Measurements from ENCODE around the gene GULP1. TPM values are rescaled to one million over a fixed set of nuclear protein-coding genes. Genes with fewer than 3 reads are reported as not detected.

Gene GULP1
- total and polyA plus RNA-seq, 2 experiments from 2014 or later, result 28.3 to 41.2 TPM

DNA sequence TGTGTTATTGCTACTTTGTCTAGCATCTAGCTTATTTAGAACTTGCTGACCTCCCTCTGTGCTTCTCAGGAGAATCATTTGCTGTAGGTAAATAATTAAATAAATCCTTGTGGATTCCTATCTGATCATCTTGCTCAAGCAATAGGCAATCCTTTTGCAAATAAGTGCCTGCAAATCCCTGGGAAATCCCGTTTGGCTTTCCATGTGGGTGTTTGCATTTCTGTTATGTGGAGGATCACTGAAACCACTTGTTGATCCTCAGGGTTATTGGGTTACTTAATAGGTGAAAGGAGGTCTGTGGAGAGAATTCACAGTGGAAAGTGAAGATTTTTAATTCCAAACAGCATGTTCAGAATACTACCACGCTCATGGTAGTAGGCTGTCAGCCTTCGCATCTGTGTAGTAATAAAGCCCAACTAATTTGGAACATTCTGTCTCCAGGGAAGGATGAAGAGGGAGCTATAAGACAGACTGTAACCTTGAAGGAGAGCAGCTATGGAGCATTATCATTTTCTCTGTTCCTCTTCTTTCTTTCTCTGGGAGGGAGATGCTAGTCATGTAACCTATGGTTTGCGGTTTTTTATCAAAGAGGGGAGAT lies 72.5 kb downstream of the GULP1 start:
- Histone ChIP-seq H3K36me3 (no peaks in the 10 kb centered on the region), H3K4me1 (ENCODE audit: low read depth) (peaks cover 2% of the 10 kb centered on the region), H3K9me3 (ENCODE audit: low read depth) (no peaks in the 10 kb centered on the region), H3K27me3 (no peaks in the 10 kb centered on the region), H3K4me3 (no peak overlapping the region), H3K27ac (no peak overlapping the region)
- DNase-seq (ENCODE audit: low read depth in 1 of 2, low spot score in 1 of 2), result no peak
- TF ChIP-seq CTCF (IDR thresholded peaks at IDR 0.05; ENCODE audit: low read depth, low read length), result no peak

GRCh38 chr2:188365058-188365641 lies 73.5 kb downstream of the GULP1 start:
- Histone ChIP-seq H3K36me3 (no peaks in the 10 kb centered on the region), H3K27ac (no peak overlapping the region), H3K27me3 (no peaks in the 10 kb centered on the region), H3K4me1 (ENCODE audit: low read depth) (peaks cover under 1% of the 10 kb centered on the region), H3K9me3 (ENCODE audit: low read depth) (no peaks in the 10 kb centered on the region), H3K4me3 (no peak overlapping the region)
- no peak for TF ChIP-seq CTCF (IDR thresholded peaks at IDR 0.05; ENCODE audit: low read depth, low read length)
- DNase-seq (ENCODE audit: low read depth in 1 of 2, low spot score in 1 of 2), result no peak

GRCh38 chr2:188367164-188367563 lies 75.5 kb downstream of the GULP1 start:
- H3K27me3 ChIP-seq, result no peaks in the 10 kb centered on the region
- no peak overlapping the region for H3K27ac ChIP-seq
- H3K36me3 ChIP-seq, result no peaks in the 10 kb centered on the region
- TF ChIP-seq CTCF (IDR thresholded peaks at IDR 0.05; ENCODE audit: low read depth, low read length), result no peak
- no peak overlapping the region for H3K4me3 ChIP-seq
- no peaks in the 10 kb centered on the region for H3K4me1 ChIP-seq (ENCODE audit: low read depth)
- H3K9me3 ChIP-seq (ENCODE audit: low read depth), result no peaks in the 10 kb centered on the region
- DNase-seq (ENCODE audit: low read depth in 1 of 2, low spot score in 1 of 2), result no peak

DNA sequence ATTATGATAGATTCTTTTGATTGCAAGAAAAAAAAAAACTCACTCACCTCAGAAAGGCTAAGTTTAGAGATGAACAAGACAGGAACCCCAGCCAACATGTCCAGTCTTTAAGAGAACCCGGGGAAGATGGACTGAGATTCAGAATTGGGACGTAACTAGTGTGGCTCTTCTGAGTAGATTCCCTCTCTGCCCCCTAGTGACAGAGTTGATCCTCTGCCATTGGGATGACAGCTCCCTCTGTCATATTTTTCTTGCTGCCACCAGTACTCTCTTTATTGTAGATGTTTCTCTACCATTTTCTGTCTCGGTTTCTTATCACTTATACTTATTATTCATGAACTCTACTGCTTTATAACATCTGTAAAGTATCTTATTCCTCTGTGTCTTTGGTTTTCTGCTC lies 77.7 kb downstream of the GULP1 start:
- peak; percentile 82 for TF ChIP-seq CTCF (IDR thresholded peaks at IDR 0.05; ENCODE audit: low read depth, low read length)
- no peaks in the 10 kb centered on the region for H3K9me3 ChIP-seq (ENCODE audit: low read depth)
- peak; percentile 47 to 73 for DNase-seq (ENCODE audit: low read depth in 1 of 2, low spot score in 1 of 2)

GRCh38 chr2:188378371-188378950 lies 86.8 kb downstream of the GULP1 start:
- Histone ChIP-seq H3K4me1 (ENCODE audit: low read depth) (peaks cover 7% of the 10 kb centered on the region), H3K9me3 (ENCODE audit: low read depth) (no peaks in the 10 kb centered on the region), H3K27me3 (no peaks in the 10 kb centered on the region), H3K4me3 (no peak overlapping the region), H3K27ac (no peak overlapping the region), H3K36me3 (no peaks in the 10 kb centered on the region)
- no peak for TF ChIP-seq CTCF (IDR thresholded peaks at IDR 0.05; ENCODE audit: low read depth, low read length)
- DNase-seq (ENCODE audit: low read depth in 1 of 2, low spot score in 1 of 2), result no peak

More for the DNA sequence above, 77.7 kb downstream of the GULP1 start:
- no peaks in the 10 kb centered on the region for H3K36me3 ChIP-seq
- no peaks in the 10 kb centered on the region for H3K4me1 ChIP-seq (ENCODE audit: low read depth)
- H3K27me3 ChIP-seq, result no peaks in the 10 kb centered on the region
- peak overlapping the region; percentile 9 for H3K27ac ChIP-seq
- H3K4me3 ChIP-seq, result no peak overlapping the region

All from cardiac muscle cell (in vitro differentiated cells and primary cell).